K562 (cell line): Measurements from ENCODE around the gene TM7SF2. TPM values are rescaled to one million over a fixed set of nuclear protein-coding genes. Genes with fewer than 3 reads are reported as not detected.

Experiments
- ARHGAP35 ChIP-seq: fragments of 450-650 bp; IDR thresholded peaks from 2 replicates; pipeline ENCODE4 v1.6.1; 2018; ENCODE audit not compliant: partially characterized antibody
- ARID4B ChIP-seq: sonication (generic); formaldehyde crosslinking; IDR thresholded peaks from 2 replicates; pipeline ENCODE4 v1.8.0; 2022; ENCODE audit warnings: mild to moderate bottlenecking, missing genetic modification reagents
- CREB1 ChIP-seq, 2 experiments: sonication (generic) in 1 of 2; formaldehyde crosslinking in 1 of 2; IDR thresholded peaks; 2 replicates each; pipeline versions ENCODE4 v1.6.1 to v1.8.0; 2012 to 2022; ENCODE audit warnings: inconsistent platforms in 1 of 2, mild to moderate bottlenecking in 1 of 2, missing genetic modification reagents in 1 of 2, moderate library complexity in 1 of 2
- FIP1L1 ChIP-seq: fragments of 200-400 bp; formaldehyde crosslinking; IDR thresholded peaks from 2 replicates; pipeline ENCODE4 v1.6.1; 2018; ENCODE audit warnings: mild to moderate bottlenecking, low read depth, low read length; ENCODE audit not compliant: poor library complexity, severe bottlenecking
- GTF2A2 ChIP-seq: IDR thresholded peaks from 2 replicates; pipeline ENCODE4 v1.6.1; 2016; ENCODE audit warnings: mild to moderate bottlenecking, missing genetic modification characterization, missing compliant biosample characterization
- HBP1 ChIP-seq: fragments of 450-650 bp; formaldehyde crosslinking; IDR thresholded peaks from 2 replicates; pipeline ENCODE4 v1.4.0; 2022; ENCODE audit warnings: missing genetic modification characterization
- MAFK ChIP-seq: IDR thresholded peaks from 2 replicates; pipeline ENCODE4 v1.6.1; 2011; ENCODE audit warnings: low read length, improper control_type of control experiment
- MCM3 ChIP-seq: fragments of 450-650 bp; IDR thresholded peaks from 2 replicates; pipeline ENCODE4 v1.6.1; 2016
- NR2C1 ChIP-seq, 2 experiments: fragments of 450-650 bp; IDR thresholded peaks; 2 replicates each; pipeline ENCODE4 v1.6.1; 2017; ENCODE audit warnings: mild to moderate bottlenecking in 2 of 2, antibody characterized with exemption in 1 of 2, inconsistent platforms in 1 of 2, missing compliant biosample characterization in 1 of 2, missing genetic modification characterization in 1 of 2
- PATZ1 ChIP-seq: fragments of 250-450 bp; sonication (Bioruptor Pico); IDR thresholded peaks from 2 replicates; pipeline ENCODE4 v1.5.0; 2020; ENCODE audit warnings: mild to moderate bottlenecking, borderline replicate concordance
- POU5F1 ChIP-seq: fragments of 150-350 bp; IDR thresholded peaks from 2 replicates; pipeline ENCODE4 v1.6.1; 2014; ENCODE audit warnings: borderline replicate concordance, low read length, low read depth, mild to moderate bottlenecking; ENCODE audit not compliant: partially characterized antibody
- TAF7 ChIP-seq: fragments of 450-650 bp; IDR thresholded peaks from 2 replicates; pipeline ENCODE4 v1.6.1; 2016; ENCODE audit warnings: missing genetic modification characterization, missing compliant biosample characterization
- U2AF1 ChIP-seq: fragments of 200-400 bp; formaldehyde crosslinking; optimal IDR thresholded peaks from 2 replicates; pipeline ENCODE3; 2017; ENCODE audit warnings: mild to moderate bottlenecking, low read depth, low read length, moderate library complexity
- ZNF134 ChIP-seq: fragments of 250-450 bp; sonication (Bioruptor Pico); conservative IDR thresholded peaks from 2 replicates; pipeline ENCODE4 v1.4.0; 2020
- ZNF398 ChIP-seq: fragments of 250-450 bp; sonication (Bioruptor Pico); IDR thresholded peaks from 2 replicates; pipeline ENCODE4 v1.8.0; 2021; ENCODE audit warnings: moderate library complexity, mild to moderate bottlenecking, inconsistent platforms
- ZNF57 ChIP-seq: fragments of 450-650 bp; formaldehyde crosslinking; IDR thresholded peaks from 2 replicates; pipeline ENCODE4 v1.4.0; 2020; ENCODE audit warnings: mild to moderate bottlenecking, moderate library complexity
- ZZZ3 ChIP-seq: fragments of 450-650 bp; IDR thresholded peaks from 2 replicates; pipeline ENCODE4 v1.6.1; 2016; ENCODE audit warnings: antibody characterized with exemption, mild to moderate bottlenecking, moderate library complexity
- polyA plus RNA-seq, 8 experiments: library from polyadenylated mRNA; depleted of rRNA in 4 of 8; stranded (reverse) in 5 of 8; unstranded in 3 of 8; fragments of >200 nt; fragmentation: Nextera tagmentation in 2 of 8; fragmentation: Illumina TruSeq in 1 of 8; extraction: Ambion mirVana in 2 of 8; extraction: Trizol in 1 of 8; gene quantifications; 2 replicates each; pipeline versions ENCODE4 v1.2.1 to v1.2.3, GENCODE V29; 2011 to 2014; ENCODE audit warnings: inconsistent platforms in 1 of 8, missing spikeins in 1 of 8
- total RNA-seq, 7 experiments: library from RNA; depleted of rRNA in 6 of 7; stranded (reverse); fragments of >200 nt in 6 of 7; fragmentation: Illumina TruSeq in 2 of 7; extraction: Trizol in 2 of 7; gene quantifications; 2 replicates each; pipeline versions ENCODE4 v1.2.1 to v1.2.3, GENCODE V29; 2011 to 2021; ENCODE audit warnings: low replicate concordance in 1 of 7

TM7SF2 gene
- total and polyA plus RNA-seq, 9 of the 15 experiments (the other 6 are each of a cell fraction or from before 2014, with no cell fraction given) = 1.2 to 22.0 (median 14.3) TPM

- TF ChIP-seq FIP1L1 = peak; percentile 57
- TF ChIP-seq GTF2A2 (tag) = no peak
- TF ChIP-seq POU5F1 = no peak
- no peak for TF ChIP-seq ZZZ3
- 0 out of 2 replicates have a peak, but pooled peaks have one; percentile 8 for TF ChIP-seq ARID4B
- TF ChIP-seq MCM3 = no peak
- TF ChIP-seq TAF7 (tag) = peak; percentile 88
- TF ChIP-seq CREB1 (IDR thresholded peaks at IDR 0.05) = peak; percentile 98
- peak; percentile 99 for TF ChIP-seq CREB1 (CRISPR knock-in tag; IDR thresholded peaks at IDR 0.05)
- no peak for TF ChIP-seq PATZ1 (CRISPR knock-in tag)
- peak; percentile 45 for TF ChIP-seq NR2C1 (IDR thresholded peaks at IDR 0.05)
- TF ChIP-seq NR2C1 (tag; IDR thresholded peaks at IDR 0.05) = no peak
- TF ChIP-seq ZNF134 (CRISPR knock-in tag) = no peak
- TF ChIP-seq U2AF1 = no peak
- no peak for TF ChIP-seq HBP1 (CRISPR knock-in tag)
- no peak for TF ChIP-seq ARHGAP35
- TF ChIP-seq ZNF57 = no peak
- no peak for TF ChIP-seq ZNF398 (CRISPR knock-in tag)
- TF ChIP-seq MAFK = 0 out of 2 replicates have a peak, but pooled peaks have one; percentile 20
Observed at GRCh38 chr11:65121865-65122696, 10.4 kb downstream of the TM7SF2 start, which contains the start of the genes FAU and MRPL49 (continued).
